GM21737 (cell line): ENCODE data around the gene WNT10A.

Experiments
- ATAC-seq: cut with Tn5 transposase; IDR thresholded peaks from one replicate; pipeline ENCODE4 v1.9.1; 2021; ENCODE audit warnings: mild to moderate bottlenecking, moderate library complexity; ENCODE audit not compliant: unreplicated experiment

Gene WNT10A

GRCh38 chr2:218876562-218877219 is 4.0 kb upstream of the WNT10A start:
- ATAC-seq, result no peak

GRCh38 chr2:218877331-218877730 is 3.3 kb upstream of the WNT10A start:
- no peak for ATAC-seq

GRCh38 chr2:218877891-218878290 is 2.8 kb upstream of the WNT10A start:
- ATAC-seq, result no peak

- no peak for ATAC-seq
These were observed 2.2 kb upstream of the WNT10A start for GRCh38 chr2:218878486-218878885.

- no peak for ATAC-seq
These were observed 1.5 kb upstream of the WNT10A start for GRCh38 chr2:218878926-218879761.

GRCh38 chr2:218879776-218880101 is 913 bp upstream of the WNT10A start:
- no peak for ATAC-seq

- ATAC-seq, result peak; percentile 4
These were observed 375 bp downstream of the WNT10A start for GRCh38 chr2:218880859-218881594.

GRCh38 chr2:218881744-218882460 is 1.2 kb downstream of the WNT10A start:
- no peak for ATAC-seq

GRCh38 chr2:218882461-218882816 is 1.8 kb downstream of the WNT10A start:
- ATAC-seq, result no peak

GRCh38 chr2:218882866-218883366 is 2.3 kb downstream of the WNT10A start:
- no peak for ATAC-seq

- ATAC-seq, result no peak
These were observed 3.1 kb downstream of the WNT10A start for GRCh38 chr2:218883491-218884490.

- no peak for ATAC-seq
These were observed 3.9 kb downstream of the WNT10A start for GRCh38 chr2:218884519-218884918.

GRCh38 chr2:218885981-218886947 is 5.6 kb downstream of the WNT10A start:
- ATAC-seq, result peak; percentile 59

- no peak for ATAC-seq
These were observed 6.4 kb downstream of the WNT10A start for GRCh38 chr2:218887079-218887478.

GRCh38 chr2:218888341-218888740 is 7.7 kb downstream of the WNT10A start:
- no peak for ATAC-seq

GRCh38 chr2:218889937-218890336 is 9.3 kb downstream of the WNT10A start:
- no peak for ATAC-seq

- ATAC-seq, result no peak
These were observed 9.7 kb downstream of the WNT10A start for GRCh38 chr2:218890369-218890768.

- ATAC-seq, result no peak
These were observed 10.9 kb downstream of the WNT10A start for GRCh38 chr2:218891275-218892135.
